Measurements from ENCODE around the gene GFPT1.

- TF ChIP-seq POLR2A (IDR thresholded peaks at IDR 0.05) (no peak), CTCF (IDR thresholded peaks at IDR 0.05) (no peak)
Measured at GRCh38 chr2:69387770-69388481, 899 bp upstream of the GFPT1 start.

Data from uterus (tissue), 2 donors.